Fibroblast of lung (primary cell): Measurements from ENCODE around the gene ARMC2. TPM values are rescaled to one million over a fixed set of nuclear protein-coding genes. Genes with fewer than 3 reads are reported as not detected.

ENCODE experiments used
- DNase-seq, 2 donors: peaks; one replicate each; pipeline versions ENCODE4 v3.0.0 to v3.0.0-alpha.2; 2010; ENCODE audit warnings: low read depth in 2 of 2
- H2AFZ ChIP-seq: 2 replicates; pipeline ENCODE4 v1.5.1; 2012; ENCODE audit warnings: low read length, control low read depth, inconsistent platforms
- H3K27ac ChIP-seq: 2 replicates; pipeline ENCODE4 v1.5.1; 2011; ENCODE audit warnings: low read length, control low read depth; ENCODE audit not compliant: insufficient read depth
- H3K27me3 ChIP-seq: 2 replicates; pipeline ENCODE4 v1.5.1; 2011; ENCODE audit warnings: mild to moderate bottlenecking, low read length; ENCODE audit not compliant: control insufficient read depth, insufficient read depth
- H3K36me3 ChIP-seq: 2 replicates; pipeline ENCODE4 v1.5.1; 2011; ENCODE audit warnings: low read length; ENCODE audit not compliant: control insufficient read depth, insufficient read depth
- H3K4me1 ChIP-seq: 2 replicates; pipeline ENCODE4 v1.5.1; 2011; ENCODE audit warnings: low read length; ENCODE audit not compliant: control insufficient read depth, insufficient read depth; ENCODE audit errors: extremely low read depth
- H3K4me2 ChIP-seq: 2 replicates; pipeline ENCODE4 v1.5.1; 2011; ENCODE audit warnings: low read length, control low read depth; ENCODE audit not compliant: insufficient read depth; ENCODE audit errors: extremely low read depth
- H3K4me3 ChIP-seq, 4 experiments: fragments of 200-600 bp in 1 of 4; sonication (generic) in 1 of 4; replicated peaks in 1 of 4; 2 replicates each; pipeline ENCODE4 v1.5.1; 2011 to 2016; ENCODE audit warnings: low read length in 4 of 4, low read depth in 3 of 4, mild to moderate bottlenecking in 3 of 4, control low read depth in 2 of 4, inconsistent platforms in 1 of 4, mixed read lengths in 1 of 4; ENCODE audit not compliant: insufficient read depth in 1 of 4; ENCODE audit errors: control extremely low read depth in 1 of 4
- H3K79me2 ChIP-seq: 2 replicates; pipeline ENCODE4 v1.5.1; 2012; ENCODE audit warnings: mild to moderate bottlenecking, low read length, inconsistent platforms; ENCODE audit not compliant: control insufficient read depth, insufficient read depth
- H3K9ac ChIP-seq: 2 replicates; pipeline ENCODE4 v1.5.1; 2011; ENCODE audit warnings: mild to moderate bottlenecking, low read length, control low read depth; ENCODE audit not compliant: insufficient read depth
- H3K9me3 ChIP-seq: 2 replicates; pipeline ENCODE4 v1.5.1; 2012; ENCODE audit warnings: low read depth, low read length; ENCODE audit not compliant: control insufficient read depth, insufficient read depth
- H4K20me1 ChIP-seq: 2 replicates; pipeline ENCODE4 v1.5.1; 2011; ENCODE audit warnings: low read length; ENCODE audit not compliant: control insufficient read depth, insufficient read depth; ENCODE audit errors: extremely low read depth
- EZH2 ChIP-seq: IDR thresholded peaks from 2 replicates; pipeline ENCODE4 v1.5.1; 2012; ENCODE audit warnings: low read length, control low read depth, mild to moderate bottlenecking; ENCODE audit errors: missing control alignments
- polyA plus RNA-seq, 2 donors: library from polyadenylated mRNA; depleted of rRNA in 1 of 2; stranded (reverse) in 1 of 2; unstranded in 1 of 2; fragments of >200 nt; gene quantifications; 2 replicates each; pipeline ENCODE4 v1.2.1, GENCODE V29; 2011 to 2012; ENCODE audit warnings: missing spikeins in 1 of 2
- total RNA-seq: library from RNA; depleted of rRNA; stranded (reverse); fragments of >200 nt; gene quantifications from 2 replicates; pipeline ENCODE4 v1.2.1, GENCODE V29; 2014
- TF ChIP-seq, protein P1 (sequence below), 2 donors: IDR thresholded peaks in 1 of 2; conservative IDR thresholded peaks in 1 of 2; 1 replicate in 1 of 2; 2 replicates in 1 of 2; pipeline ENCODE4 v1.5.1; 2011 to 2012; ENCODE audit warnings: low read length in 2 of 2, control low read depth in 1 of 2, inconsistent platforms in 1 of 2, low read depth in 1 of 2, mild to moderate bottlenecking in 1 of 2

The ARMC2 gene
- total and polyA plus RNA-seq, 2 donors (not counting 1 experiment from before 2014, with no cell fraction given): 4.0 to 6.2 TPM

GRCh38 chr6:108961077-108961476 is 112.9 kb downstream of the ARMC2 start:
- H3K36me3 ChIP-seq: no peaks in the 10 kb centered on the region
- DNase-seq: no peak
- no peak overlapping the region for H3K27ac ChIP-seq
- no peak overlapping the region for H3K4me3 ChIP-seq
- no peak for TF ChIP-seq EZH2
- TF ChIP-seq, protein P1, sequence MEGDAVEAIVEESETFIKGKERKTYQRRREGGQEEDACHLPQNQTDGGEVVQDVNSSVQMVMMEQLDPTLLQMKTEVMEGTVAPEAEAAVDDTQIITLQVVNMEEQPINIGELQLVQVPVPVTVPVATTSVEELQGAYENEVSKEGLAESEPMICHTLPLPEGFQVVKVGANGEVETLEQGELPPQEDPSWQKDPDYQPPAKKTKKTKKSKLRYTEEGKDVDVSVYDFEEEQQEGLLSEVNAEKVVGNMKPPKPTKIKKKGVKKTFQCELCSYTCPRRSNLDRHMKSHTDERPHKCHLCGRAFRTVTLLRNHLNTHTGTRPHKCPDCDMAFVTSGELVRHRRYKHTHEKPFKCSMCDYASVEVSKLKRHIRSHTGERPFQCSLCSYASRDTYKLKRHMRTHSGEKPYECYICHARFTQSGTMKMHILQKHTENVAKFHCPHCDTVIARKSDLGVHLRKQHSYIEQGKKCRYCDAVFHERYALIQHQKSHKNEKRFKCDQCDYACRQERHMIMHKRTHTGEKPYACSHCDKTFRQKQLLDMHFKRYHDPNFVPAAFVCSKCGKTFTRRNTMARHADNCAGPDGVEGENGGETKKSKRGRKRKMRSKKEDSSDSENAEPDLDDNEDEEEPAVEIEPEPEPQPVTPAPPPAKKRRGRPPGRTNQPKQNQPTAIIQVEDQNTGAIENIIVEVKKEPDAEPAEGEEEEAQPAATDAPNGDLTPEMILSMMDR (conservative IDR thresholded peaks at IDR 0.05 in 1 of 2, IDR thresholded peaks at IDR 0.05 in 1 of 2; ENCODE audit: low read depth in 1 of 2, low read length in 2 of 2): no peak
- H4K20me1 ChIP-seq: no peaks in the 10 kb centered on the region
- H2AFZ ChIP-seq: no peak overlapping the region
- H3K79me2 ChIP-seq: no peaks in the 10 kb centered on the region
- H3K9ac ChIP-seq: no peak overlapping the region
- no peaks in the 10 kb centered on the region for H3K27me3 ChIP-seq
- H3K9me3 ChIP-seq: no peaks in the 10 kb centered on the region
- no peaks in the 10 kb centered on the region for H3K4me1 ChIP-seq
- no peak overlapping the region for H3K4me2 ChIP-seq

- H3K27me3 ChIP-seq: no peaks in the 10 kb centered on the region
- no peak overlapping the region for H3K4me3 ChIP-seq
- H3K4me2 ChIP-seq: peak overlapping the region; percentile 51
- H4K20me1 ChIP-seq: no peaks in the 10 kb centered on the region
- no peaks in the 10 kb centered on the region for H3K4me1 ChIP-seq
- no peaks in the 10 kb centered on the region for H3K36me3 ChIP-seq
- no peak overlapping the region for H3K27ac ChIP-seq
- TF ChIP-seq EZH2: no peak
- TF ChIP-seq, protein P1 (conservative IDR thresholded peaks at IDR 0.05 in 1 of 2, IDR thresholded peaks at IDR 0.05 in 1 of 2; ENCODE audit: low read depth in 1 of 2, low read length in 2 of 2): no peak
- no peak overlapping the region for H3K9ac ChIP-seq
- no peaks in the 10 kb centered on the region for H3K9me3 ChIP-seq
- H2AFZ ChIP-seq: no peak overlapping the region
- no peaks in the 10 kb centered on the region for H3K79me2 ChIP-seq
- peak; percentile 89 for DNase-seq
Observed at GRCh38 chr6:108961985-108962384, 113.8 kb downstream of the ARMC2 start.

DNA sequence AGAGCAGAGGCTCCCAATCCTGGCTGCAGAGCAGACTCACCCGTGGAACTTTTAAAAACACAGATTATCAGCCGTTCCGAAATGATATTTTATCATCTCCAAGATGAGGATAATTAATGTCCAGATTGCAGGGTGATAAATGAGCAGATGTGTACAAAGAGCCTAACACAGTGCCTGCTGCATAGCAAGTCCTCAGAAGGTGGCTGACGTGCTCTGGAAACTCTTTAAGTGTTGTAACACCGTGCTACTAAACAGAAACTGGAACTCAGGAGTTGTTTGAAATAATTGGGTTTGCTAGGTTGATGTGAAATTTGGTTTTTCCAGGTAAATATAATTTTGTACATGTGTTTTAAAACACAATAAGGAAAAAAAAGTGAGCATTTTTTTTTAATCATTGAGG is 118.0 kb downstream of the ARMC2 start:
- DNase-seq: no peak
- Histone ChIP-seq H3K36me3 (no peaks in the 10 kb centered on the region), H3K27me3 (no peaks in the 10 kb centered on the region), H3K4me1 (no peaks in the 10 kb centered on the region), H4K20me1 (no peaks in the 10 kb centered on the region), H3K27ac (no peak overlapping the region), H2AFZ (no peak overlapping the region), H3K4me2 (no peak overlapping the region), H3K4me3 (no peak overlapping the region), H3K79me2 (no peaks in the 10 kb centered on the region), H3K9me3 (no peaks in the 10 kb centered on the region), H3K9ac (no peak overlapping the region)
- TF ChIP-seq, protein P1 (conservative IDR thresholded peaks at IDR 0.05 in 1 of 2, IDR thresholded peaks at IDR 0.05 in 1 of 2; ENCODE audit: low read depth in 1 of 2, low read length in 2 of 2): no peak
- TF ChIP-seq EZH2: no peak
